ENCODE measurements around the gene SCARB1.

Gene SCARB1

GRCh38 chr12:124755801-124756148 is 107.9 kb downstream of the SCARB1 start:
- no peak for TF ChIP-seq SPI1 (IDR thresholded peaks at IDR 0.05; ENCODE audit: borderline replicate concordance, low read depth)
- TF ChIP-seq GABPA (IDR thresholded peaks at IDR 0.05; ENCODE audit: low read depth) = no peak
- TF ChIP-seq POLR2AphosphoS5 (IDR thresholded peaks at IDR 0.05; ENCODE audit: low read depth) = no peak
- TF ChIP-seq CTCF (IDR thresholded peaks at IDR 0.05; ENCODE audit: insufficient read depth, low read length) = no peak
- TF ChIP-seq REST (IDR thresholded peaks at IDR 0.05; ENCODE audit: insufficient replicate concordance, low read depth) = no peak
- no peak overlapping the region for H3K4me3 ChIP-seq (replicated peaks; ENCODE audit: insufficient read depth, low read length)
- peak overlapping the region; percentile 80 for H3K27ac ChIP-seq (replicated peaks)
- H3K27me3 ChIP-seq (ENCODE audit: insufficient read depth, poor library complexity, severe bottlenecking) = no peaks in the 10 kb centered on the region
- DNase-seq (ENCODE audit: low read depth in 1 of 2, low spot score in 1 of 2) = no peak

GRCh38 chr12:124754949-124755800 is 108.5 kb downstream of the SCARB1 start:
- TF ChIP-seq POLR2AphosphoS5 (IDR thresholded peaks at IDR 0.05; ENCODE audit: low read depth) (peak; percentile 84), GABPA (IDR thresholded peaks at IDR 0.05; ENCODE audit: low read depth) (peak; percentile 75), REST (IDR thresholded peaks at IDR 0.05; ENCODE audit: insufficient replicate concordance, low read depth) (peak; percentile 30), SPI1 (IDR thresholded peaks at IDR 0.05; ENCODE audit: borderline replicate concordance, low read depth) (peak; percentile 26; the same call in 1 of the 2 replicates), CTCF (IDR thresholded peaks at IDR 0.05; ENCODE audit: insufficient read depth, low read length) (no peak)
- peak overlapping the region; percentile 80 for H3K27ac ChIP-seq (replicated peaks)
- no peaks in the 10 kb centered on the region for H3K27me3 ChIP-seq (ENCODE audit: insufficient read depth, poor library complexity, severe bottlenecking)
- DNase-seq (ENCODE audit: low read depth in 1 of 2, low spot score in 1 of 2) = peak; percentile 97 to 98
- H3K4me3 ChIP-seq (replicated peaks; ENCODE audit: insufficient read depth, low read length) = no peak overlapping the region

GRCh38 chr12:124754491-124754890 is 109.2 kb downstream of the SCARB1 start:
- DNase-seq (ENCODE audit: low read depth in 1 of 2, low spot score in 1 of 2) = no peak
- no peak for TF ChIP-seq REST (IDR thresholded peaks at IDR 0.05; ENCODE audit: insufficient replicate concordance, low read depth)
- Histone ChIP-seq H3K27ac (replicated peaks) (peak overlapping the region; percentile 80), H3K27me3 (ENCODE audit: insufficient read depth, poor library complexity, severe bottlenecking) (no peaks in the 10 kb centered on the region), H3K4me3 (replicated peaks; ENCODE audit: insufficient read depth, low read length) (no peak overlapping the region)

Data from HL-60 (cell line).